WTC11 (cell line): ENCODE results near the gene SMKR1. TPM values are rescaled to one million over a fixed set of nuclear protein-coding genes. Genes with fewer than 3 reads are reported as not detected.
A peak's percentile ranks its signal among the peaks of the same experiment; 100 is the strongest.

ENCODE experiments used
- ATAC-seq: fragments of 200-7000 bp; cut with Tn5 transposase; 2 replicates; pipeline ENCODE4 v1.10.0; 2021; ENCODE audit warnings: mild to moderate bottlenecking, moderate library complexity
- CTCF ChIA-PET: fragments of 300-600 bp; sonication (Branson Sonifier 250); formaldehyde crosslinking; loops from one replicate; lab custom pipeline; 2021; ENCODE audit warnings: antibody characterized with exemption; lab: Charles Lee
- POLR2A ChIA-PET: fragments of 350-600 bp; sonication (Branson Sonifier 250); formaldehyde crosslinking; loops from one replicate; lab custom pipeline; 2021; ENCODE audit warnings: antibody characterized with exemption; lab: Charles Lee
- DNase-seq: peaks from one replicate; pipeline ENCODE4 v3.0.0; 2021; ENCODE audit warnings: low spot score
- H3K27ac Mint-ChIP-seq: 2 replicates; pipeline ENCODE4 v1.8.0; 2021; ENCODE audit warnings: mixed read lengths
- H3K27me3 Mint-ChIP-seq: 2 replicates; pipeline ENCODE4 v1.8.0; 2021; ENCODE audit warnings: low read depth, mild to moderate bottlenecking, moderate library complexity, mixed read lengths
- H3K36me3 Mint-ChIP-seq: 2 replicates; pipeline ENCODE4 v1.8.0; 2021; ENCODE audit warnings: mixed read lengths
- H3K4me1 Mint-ChIP-seq: 2 replicates; pipeline ENCODE4 v1.8.0; 2022; ENCODE audit warnings: mixed read lengths
- H3K4me3 Mint-ChIP-seq: 2 replicates; pipeline ENCODE4 v1.8.0; 2021; ENCODE audit warnings: mild to moderate bottlenecking, moderate library complexity, mixed read lengths
- H3K9me3 Mint-ChIP-seq: 2 replicates; pipeline ENCODE4 v1.8.0; 2021; ENCODE audit warnings: mixed read lengths
- ATF1 ChIP-seq: sonication (generic); formaldehyde crosslinking; IDR thresholded peaks from 2 replicates; pipeline ENCODE4 v1.8.1; 2023; ENCODE audit warnings: mild to moderate bottlenecking, moderate library complexity, missing genetic modification reagents
- E2F4 ChIP-seq: sonication (generic); formaldehyde crosslinking; IDR thresholded peaks from 2 replicates; pipeline ENCODE4 v1.8.1; 2022; ENCODE audit warnings: low read depth, mild to moderate bottlenecking, moderate library complexity, missing genetic modification reagents, borderline replicate concordance
- ESRRA ChIP-seq: sonication (generic); formaldehyde crosslinking; IDR thresholded peaks from 2 replicates; pipeline ENCODE4 v1.8.1; 2022; ENCODE audit warnings: mild to moderate bottlenecking, missing genetic modification reagents, borderline replicate concordance
- FOXP4 ChIP-seq: sonication (generic); formaldehyde crosslinking; IDR thresholded peaks from 2 replicates; pipeline ENCODE4 v1.8.0; 2022; ENCODE audit warnings: mild to moderate bottlenecking, missing genetic modification reagents
- GTF2I ChIP-seq: fragments of 250-450 bp; sonication (Bioruptor Pico); conservative IDR thresholded peaks from 2 replicates; pipeline ENCODE4 v1.4.0; 2021; ENCODE audit warnings: mild to moderate bottlenecking
- IRF2 ChIP-seq: sonication (generic); formaldehyde crosslinking; IDR thresholded peaks from 2 replicates; pipeline ENCODE4 v1.8.0; 2022; ENCODE audit warnings: low read depth, missing genetic modification reagents, borderline replicate concordance
- KAT7 ChIP-seq: sonication (generic); formaldehyde crosslinking; IDR thresholded peaks from 2 replicates; pipeline ENCODE4 v1.8.1; 2023; ENCODE audit warnings: missing genetic modification reagents, mild to moderate bottlenecking, borderline replicate concordance
- MLX ChIP-seq: sonication (generic); formaldehyde crosslinking; IDR thresholded peaks from 2 replicates; pipeline ENCODE4 v1.8.1; 2023; ENCODE audit warnings: mild to moderate bottlenecking, missing genetic modification reagents, moderate library complexity
- NFE2L1 ChIP-seq: sonication (generic); formaldehyde crosslinking; IDR thresholded peaks from 2 replicates; pipeline ENCODE4 v1.8.1; 2023; ENCODE audit warnings: missing genetic modification reagents
- NR3C1 ChIP-seq: sonication (generic); formaldehyde crosslinking; conservative IDR thresholded peaks from 2 replicates; pipeline ENCODE4 v1.8.1; 2023; ENCODE audit warnings: low read depth, mild to moderate bottlenecking, missing genetic modification reagents
- OVOL2 ChIP-seq: fragments of 250-450 bp; sonication (Bioruptor Pico); IDR thresholded peaks from 2 replicates; pipeline ENCODE4 v1.9.0; 2021; ENCODE audit warnings: mild to moderate bottlenecking, borderline replicate concordance
- PRDM15 ChIP-seq: sonication (generic); formaldehyde crosslinking; IDR thresholded peaks from 2 replicates; pipeline ENCODE4 v1.8.0; 2022; ENCODE audit warnings: missing genetic modification reagents
- PRRX2 ChIP-seq: fragments of 250-450 bp; sonication (Bioruptor Pico); IDR thresholded peaks from 2 replicates; pipeline ENCODE4 v1.8.0; 2021; ENCODE audit warnings: mild to moderate bottlenecking
- SMAD3 ChIP-seq: sonication (generic); formaldehyde crosslinking; IDR thresholded peaks from 2 replicates; pipeline ENCODE4 v1.8.0; 2022; ENCODE audit warnings: missing genetic modification reagents, mild to moderate bottlenecking, borderline replicate concordance
- SOX15 ChIP-seq: fragments of 250-450 bp; sonication (Bioruptor Pico); IDR thresholded peaks from 2 replicates; pipeline ENCODE4 v1.9.0; 2021; ENCODE audit warnings: mild to moderate bottlenecking
- TEAD1 ChIP-seq: sonication (generic); formaldehyde crosslinking; IDR thresholded peaks from 2 replicates; pipeline ENCODE4 v1.8.0; 2022; ENCODE audit warnings: mild to moderate bottlenecking, missing genetic modification reagents
- ZNF121 ChIP-seq: sonication (generic); formaldehyde crosslinking; IDR thresholded peaks from 2 replicates; pipeline ENCODE4 v1.8.0; 2023; ENCODE audit warnings: missing genetic modification reagents
- ZNF425 ChIP-seq: fragments of 250-450 bp; sonication (Bioruptor Pico); conservative IDR thresholded peaks from 2 replicates; pipeline ENCODE4 v1.9.0; 2021; ENCODE audit warnings: mild to moderate bottlenecking
- ZSCAN18 ChIP-seq: fragments of 250-450 bp; sonication (Bioruptor Pico); IDR thresholded peaks from 2 replicates; pipeline ENCODE4 v2.1.2; 2022; ENCODE audit warnings: mild to moderate bottlenecking, moderate library complexity
- total RNA-seq: library from RNA; stranded (reverse); gene quantifications from 3 replicates; pipeline ENCODE4 v1.2.3, GENCODE V29; 2021
- TF ChIP-seq, protein P1 (sequence below): sonication (generic); formaldehyde crosslinking; IDR thresholded peaks from 2 replicates; pipeline ENCODE4 v1.8.1; 2022; ENCODE audit warnings: mild to moderate bottlenecking, missing genetic modification reagents, moderate library complexity, borderline replicate concordance

The SMKR1 gene
- total RNA-seq, 1 experiment from 2014 or later: 0.50 TPM

DNA sequence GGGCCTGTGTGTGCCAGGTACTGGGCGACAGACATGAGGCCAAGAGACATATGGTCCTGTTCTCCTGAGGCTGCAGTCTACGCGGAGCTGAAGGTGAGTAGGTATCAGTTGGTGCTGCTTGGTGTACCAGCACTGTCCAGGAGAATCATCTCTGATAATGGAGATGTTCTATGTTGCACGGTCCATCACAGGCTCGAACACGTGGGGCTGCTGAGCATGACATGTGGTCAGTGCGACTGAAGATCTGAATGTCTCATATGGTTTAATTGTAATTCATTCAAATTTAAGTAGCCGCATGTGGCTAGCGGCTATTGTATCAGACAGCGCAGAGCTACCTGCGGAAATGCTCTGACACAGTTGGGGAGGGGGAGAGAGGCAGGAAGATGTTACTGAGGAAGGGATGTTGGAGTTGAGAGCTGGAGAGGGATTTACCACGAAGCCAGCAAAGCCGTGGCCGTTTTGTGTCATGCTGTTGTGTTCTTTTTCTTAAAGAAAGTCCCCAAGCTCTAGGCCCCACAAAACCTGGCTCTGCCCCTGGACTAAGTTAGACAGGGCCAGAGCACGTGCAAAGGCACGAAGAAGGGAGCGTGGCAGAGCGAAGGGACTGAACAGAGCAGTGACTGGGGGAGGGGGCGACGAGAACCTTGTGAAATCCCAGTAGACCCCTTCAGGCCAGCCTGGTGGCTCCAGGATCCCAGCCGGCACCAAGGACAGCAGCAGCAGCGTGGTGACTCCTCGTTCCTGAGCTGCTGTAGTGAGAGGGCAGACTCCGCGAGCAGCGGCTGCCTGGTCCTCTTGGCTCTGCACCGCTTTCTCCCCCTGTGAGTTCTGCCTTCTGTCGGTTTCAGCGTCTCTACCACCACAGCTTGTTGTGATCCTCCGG lies 20.0 kb downstream of the SMKR1 start:
- H3K9me3 Mint-ChIP-seq: peaks cover 7% of the 10 kb centered on the region; the same call in 1 of the 2 replicates
- CTCF ChIA-PET: interaction anchor here (0.8 to 2.3 kb wide), 3 partner anchors 10 to 165 kb away, joined by 3 to 9 read pairs (median 3); no protein-coding TSS in a partner anchor
- TF ChIP-seq FOXP4 (CRISPR knock-in tag): 0 out of 2 replicates have a peak, but pooled peaks have one; percentile 55
- no peak for TF ChIP-seq SOX15
- no peak for TF ChIP-seq NR3C1 (CRISPR knock-in tag)
- TF ChIP-seq TEAD1 (CRISPR knock-in tag): no peak
- TF ChIP-seq ZNF121 (CRISPR knock-in tag): peak; percentile 69; the same call in 1 of the 2 replicates
- TF ChIP-seq ZSCAN18: no peak
- no peak for TF ChIP-seq OVOL2 (CRISPR knock-in tag)
- TF ChIP-seq, protein P1, sequence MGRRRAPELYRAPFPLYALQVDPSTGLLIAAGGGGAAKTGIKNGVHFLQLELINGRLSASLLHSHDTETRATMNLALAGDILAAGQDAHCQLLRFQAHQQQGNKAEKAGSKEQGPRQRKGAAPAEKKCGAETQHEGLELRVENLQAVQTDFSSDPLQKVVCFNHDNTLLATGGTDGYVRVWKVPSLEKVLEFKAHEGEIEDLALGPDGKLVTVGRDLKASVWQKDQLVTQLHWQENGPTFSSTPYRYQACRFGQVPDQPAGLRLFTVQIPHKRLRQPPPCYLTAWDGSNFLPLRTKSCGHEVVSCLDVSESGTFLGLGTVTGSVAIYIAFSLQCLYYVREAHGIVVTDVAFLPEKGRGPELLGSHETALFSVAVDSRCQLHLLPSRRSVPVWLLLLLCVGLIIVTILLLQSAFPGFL (CRISPR knock-in tag): no peak

DNA sequence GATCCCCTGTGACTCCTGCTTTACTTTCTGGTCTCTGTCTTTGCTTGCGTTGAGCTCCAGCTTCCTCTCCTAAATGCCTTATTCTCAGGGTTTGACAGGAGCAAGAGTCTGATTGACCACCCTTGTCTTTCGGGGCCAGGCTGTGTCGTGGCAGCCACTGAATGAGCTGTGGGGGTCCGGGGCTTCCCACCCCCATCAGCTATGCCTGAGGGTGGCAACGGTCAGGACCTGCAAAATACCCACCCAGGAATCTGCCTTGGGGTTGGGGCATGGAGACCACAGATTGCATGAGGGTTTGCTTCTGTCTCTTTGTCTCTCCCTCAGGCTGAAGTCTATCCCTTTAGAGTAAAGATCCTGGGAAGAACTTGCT lies 20.6 kb downstream of the SMKR1 start:
- ChIA-PET POLR2A (no interaction called here), CTCF (interaction anchor here (0.8 to 2.3 kb wide), 3 partner anchors 9 to 164 kb away, joined by 3 to 9 read pairs (median 3); no protein-coding TSS in a partner anchor)
- ATAC-seq: no peak
- TF ChIP-seq MLX (no peak), IRF2 (no peak), ATF1 (no peak), NFE2L1 (CRISPR knock-in tag) (no peak), PRRX2 (CRISPR knock-in tag) (no peak), PRDM15 (CRISPR knock-in tag) (no peak), GTF2I (CRISPR knock-in tag) (no peak), TEAD1 (CRISPR knock-in tag) (no peak), ZNF425 (no peak), ESRRA (CRISPR knock-in tag) (no peak), E2F4 (no peak), OVOL2 (CRISPR knock-in tag) (no peak), KAT7 (CRISPR knock-in tag) (no peak), SMAD3 (CRISPR knock-in tag) (no peak)

More for the DNA sequence above, 20.0 kb downstream of the SMKR1 start:
- peaks cover 33% of the 10 kb centered on the region for H3K4me1 Mint-ChIP-seq
- POLR2A ChIA-PET: no interaction called here
- DNase-seq (peak; percentile 64), ATAC-seq (peak; percentile 85)
- H3K36me3 Mint-ChIP-seq: no peaks in the 10 kb centered on the region
- peak overlapping the region; percentile 43; the same call in 1 of the 2 replicates for H3K27ac Mint-ChIP-seq
- H3K4me3 Mint-ChIP-seq: no peak overlapping the region
- peaks cover 2% of the 10 kb centered on the region; the same call in 1 of the 2 replicates for H3K27me3 Mint-ChIP-seq

More for the DNA sequence above, 20.6 kb downstream of the SMKR1 start:
- Mint-ChIP-seq H3K36me3 (no peaks in the 10 kb centered on the region), H3K4me1 (peaks cover 31% of the 10 kb centered on the region), H3K27me3 (peaks cover 2% of the 10 kb centered on the region; the same call in 1 of the 2 replicates), H3K9me3 (peaks cover 7% of the 10 kb centered on the region; the same call in 1 of the 2 replicates), H3K27ac (no peak overlapping the region), H3K4me3 (no peak overlapping the region)
- DNase-seq: no peak
